Measurements from ENCODE around the gene AGAP1. TPM values are rescaled to one million over a fixed set of nuclear protein-coding genes. Genes with fewer than 3 reads are reported as not detected.

AGAP1 gene
- total RNA-seq, 6 experiments from 2014 or later = 8.1 to 11.2 (median 9.8) TPM

DNA sequence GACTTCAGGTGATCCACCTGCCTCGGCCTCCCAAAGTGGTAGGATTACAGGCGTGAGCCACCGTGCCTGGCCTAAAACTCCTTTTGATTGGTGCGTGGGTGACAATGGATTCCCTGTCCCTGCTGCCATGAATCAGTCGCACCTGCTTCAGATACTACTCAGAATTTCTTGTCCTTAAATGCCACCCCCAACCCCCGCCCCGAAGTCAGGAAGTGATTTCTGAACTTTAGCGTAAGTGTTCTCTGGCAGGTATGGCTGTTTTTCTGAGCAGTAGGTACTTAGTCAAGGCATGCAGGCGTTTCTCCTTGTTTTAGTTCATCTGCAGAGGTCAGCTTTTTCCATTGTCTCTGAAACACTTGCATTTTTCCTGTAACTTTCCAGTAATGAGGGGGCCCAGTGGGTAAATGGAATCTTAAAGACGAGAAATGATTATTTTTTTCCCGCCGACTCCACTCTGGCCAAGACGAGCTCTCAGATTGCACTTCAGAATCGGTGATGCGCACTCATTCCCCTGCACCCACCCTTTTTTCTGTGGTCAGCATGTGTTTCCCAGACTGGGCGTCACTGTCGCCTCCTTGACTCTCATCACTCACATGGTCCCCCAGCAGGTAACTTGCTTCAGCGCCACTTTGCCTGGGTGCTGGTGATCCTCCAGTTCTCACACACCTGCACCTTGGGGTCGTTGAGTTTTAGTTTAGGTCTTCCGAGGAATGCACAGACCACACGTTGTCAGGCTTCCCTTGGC, 494.6 kb downstream of the AGAP1 start:
- H3K27ac ChIP-seq = no peak overlapping the region
- intact Hi-C loops (cut with DNase I) = no loop called here
- no peak for ATAC-seq

DNA sequence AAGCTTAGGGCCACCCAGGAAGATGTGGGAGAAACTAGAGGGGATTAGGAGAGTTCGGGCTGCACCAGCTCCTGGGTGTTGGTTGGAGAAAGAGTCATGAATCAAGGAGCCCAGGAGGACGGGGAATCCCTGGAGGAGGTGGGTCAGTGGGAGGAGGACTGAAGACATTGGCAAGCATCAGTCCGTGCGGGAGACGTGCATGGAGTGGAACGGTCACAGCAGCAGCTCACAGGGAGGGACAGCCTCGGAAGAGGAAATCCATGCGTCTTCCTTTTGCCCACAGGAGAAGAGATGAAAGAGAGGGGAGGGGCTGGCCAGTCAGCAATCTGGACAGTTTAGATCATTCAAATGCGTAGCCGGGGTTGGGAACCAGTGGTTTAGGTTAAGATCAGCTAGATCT, 495.7 kb downstream of the AGAP1 start:
- intact Hi-C loops (cut with DNase I) = no loop called here
- Histone ChIP-seq H3K36me3 (no peaks in the 10 kb centered on the region), H3K27me3 (no peaks in the 10 kb centered on the region), H3K9me3 (no peaks in the 10 kb centered on the region), H3K27ac (no peak overlapping the region), H3K4me1 (no peaks in the 10 kb centered on the region), H3K4me3 (no peak overlapping the region)
- no peak for TF ChIP-seq POLR2A (IDR thresholded peaks at IDR 0.05)
- TF ChIP-seq, protein P1, sequence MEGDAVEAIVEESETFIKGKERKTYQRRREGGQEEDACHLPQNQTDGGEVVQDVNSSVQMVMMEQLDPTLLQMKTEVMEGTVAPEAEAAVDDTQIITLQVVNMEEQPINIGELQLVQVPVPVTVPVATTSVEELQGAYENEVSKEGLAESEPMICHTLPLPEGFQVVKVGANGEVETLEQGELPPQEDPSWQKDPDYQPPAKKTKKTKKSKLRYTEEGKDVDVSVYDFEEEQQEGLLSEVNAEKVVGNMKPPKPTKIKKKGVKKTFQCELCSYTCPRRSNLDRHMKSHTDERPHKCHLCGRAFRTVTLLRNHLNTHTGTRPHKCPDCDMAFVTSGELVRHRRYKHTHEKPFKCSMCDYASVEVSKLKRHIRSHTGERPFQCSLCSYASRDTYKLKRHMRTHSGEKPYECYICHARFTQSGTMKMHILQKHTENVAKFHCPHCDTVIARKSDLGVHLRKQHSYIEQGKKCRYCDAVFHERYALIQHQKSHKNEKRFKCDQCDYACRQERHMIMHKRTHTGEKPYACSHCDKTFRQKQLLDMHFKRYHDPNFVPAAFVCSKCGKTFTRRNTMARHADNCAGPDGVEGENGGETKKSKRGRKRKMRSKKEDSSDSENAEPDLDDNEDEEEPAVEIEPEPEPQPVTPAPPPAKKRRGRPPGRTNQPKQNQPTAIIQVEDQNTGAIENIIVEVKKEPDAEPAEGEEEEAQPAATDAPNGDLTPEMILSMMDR (IDR thresholded peaks at IDR 0.05) = no peak
- DNase-seq (no peak), ATAC-seq (no peak)
- 74% methylated on average over 6 of the region's 10 CpGs for WGBS (ENCODE audit: insufficient coverage, low coverage, low lambda C conversion rate, missing lambda C conversion rate)

More for the DNA sequence above, 494.6 kb downstream of the AGAP1 start:
- no peak for TF ChIP-seq POLR2A (IDR thresholded peaks at IDR 0.05)
- TF ChIP-seq, protein P1 (IDR thresholded peaks at IDR 0.05) = no peak
- H3K4me1 ChIP-seq = no peaks in the 10 kb centered on the region
- no peaks in the 10 kb centered on the region for H3K36me3 ChIP-seq
- no peak for DNase-seq
- H3K9me3 ChIP-seq = no peaks in the 10 kb centered on the region
- 83% methylated on average over 16 of the region's 21 CpGs for WGBS (ENCODE audit: insufficient coverage, low coverage, low lambda C conversion rate, missing lambda C conversion rate)
- H3K27me3 ChIP-seq = no peaks in the 10 kb centered on the region
- H3K4me3 ChIP-seq = no peak overlapping the region

DNA sequence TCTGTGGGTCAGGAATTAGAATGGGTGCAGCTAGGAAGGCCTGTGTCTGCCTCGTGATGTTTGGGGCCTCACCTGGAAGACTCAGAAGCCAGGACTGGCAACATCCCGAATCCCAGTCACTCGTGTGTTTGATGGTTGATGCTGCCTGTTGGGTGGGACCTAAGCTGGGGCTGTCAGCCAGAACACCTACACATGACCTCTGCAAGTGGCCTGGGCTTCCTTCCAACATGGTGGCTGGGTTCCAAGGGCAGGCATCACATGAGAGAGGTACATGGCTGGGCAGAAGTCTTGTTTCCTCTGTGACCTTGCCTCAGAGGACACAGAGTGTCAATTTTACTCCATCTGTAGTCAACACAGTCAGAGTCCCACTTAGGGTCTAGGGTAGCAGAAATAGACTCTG, 496.5 kb downstream of the AGAP1 start:
- Histone ChIP-seq H3K36me3 (no peaks in the 10 kb centered on the region), H3K27ac (no peak overlapping the region), H3K4me1 (no peaks in the 10 kb centered on the region), H3K27me3 (no peaks in the 10 kb centered on the region), H3K4me3 (no peak overlapping the region), H3K9me3 (no peaks in the 10 kb centered on the region)
- TF ChIP-seq, protein P1 (IDR thresholded peaks at IDR 0.05) = no peak
- no peak for TF ChIP-seq POLR2A (IDR thresholded peaks at IDR 0.05)
- peak; percentile 82 to 98 (median 84) for ATAC-seq
- WGBS (ENCODE audit: insufficient coverage, low coverage, low lambda C conversion rate, missing lambda C conversion rate) = 60% methylated on average over 3 of the region's 3 CpGs
- DNase-seq = peak; percentile 72 to 81 (median 80)
- intact Hi-C loops (cut with DNase I) = no loop called here

DNA sequence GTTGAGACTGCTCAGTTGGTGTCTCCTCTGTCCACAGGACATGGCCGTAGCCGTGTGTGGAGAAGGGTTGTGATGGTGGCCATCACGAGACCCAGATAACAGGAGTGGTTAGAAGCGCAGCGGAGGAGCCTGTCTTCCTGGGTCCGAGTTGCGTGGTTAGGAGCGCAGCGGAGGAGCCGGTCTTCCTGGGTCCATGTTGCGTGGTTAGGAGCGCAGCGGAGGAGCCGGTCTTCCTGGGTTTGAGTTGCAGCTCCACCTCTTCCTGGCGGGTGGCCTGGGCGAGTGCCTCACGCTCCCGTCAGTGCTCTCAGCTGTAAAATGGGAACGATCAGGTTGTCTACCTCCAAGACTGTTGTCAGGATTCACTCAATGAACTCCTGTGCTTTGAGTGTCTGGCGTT, 498.2 kb downstream of the AGAP1 start:
- WGBS (ENCODE audit: insufficient coverage, low coverage, low lambda C conversion rate, missing lambda C conversion rate) = 94% methylated on average over 6 of the region's 20 CpGs
- intact Hi-C loops (cut with DNase I) = no loop called here
- H3K4me1 ChIP-seq = no peaks in the 10 kb centered on the region
- H3K9me3 ChIP-seq = no peaks in the 10 kb centered on the region
- no peak overlapping the region for H3K27ac ChIP-seq
- DNase-seq (no peak), ATAC-seq (no peak)
- H3K4me3 ChIP-seq = no peak overlapping the region
- TF ChIP-seq POLR2A (IDR thresholded peaks at IDR 0.05) = no peak
- TF ChIP-seq, protein P1 (IDR thresholded peaks at IDR 0.05) = no peak
- no peaks in the 10 kb centered on the region for H3K27me3 ChIP-seq
- H3K36me3 ChIP-seq = no peaks in the 10 kb centered on the region

Measured in right lobe of liver (tissue), 6 donors.